Naive thymus-derived CD8-positive, alpha-beta T cell (primary cell): ENCODE measurements around the gene ADAR. TPM values are rescaled to one million over a fixed set of nuclear protein-coding genes. Genes with fewer than 3 reads are reported as not detected.

Source experiments
- ATAC-seq, 2 donors: fragments of 150-1000 bp; cut with Tn5 transposase in 1 of 2; sonication (Bioruptor Pico), chemical (Tn5 transposase) in 1 of 2; 1 replicate in 1 of 2; 2 replicates in 1 of 2; pipeline ENCODE4 v1.10.0; 2021; ENCODE audit warnings: mild to moderate bottlenecking in 2 of 2, moderate library complexity in 2 of 2
- POLR2A ChIA-PET: fragments of 350-600 bp; sonication (Branson Sonifier 250); formaldehyde crosslinking; loops from one replicate; lab custom pipeline; 2021; ENCODE audit warnings: antibody characterized with exemption; lab: Charles Lee
- DNase-seq, 10 donors: peaks; one replicate each; pipeline versions ENCODE4 v3.0.0 to v3.0.0-alpha.2; 2020 to 2022
- H3K27ac Mint-ChIP-seq, 10 donors: one replicate each; pipeline ENCODE4 v1.8.0; 2020 to 2022; ENCODE audit warnings: mild to moderate bottlenecking in 10 of 10, mixed read lengths in 10 of 10, moderate library complexity in 4 of 10, inconsistent platforms in 1 of 10
- H3K27me3 Mint-ChIP-seq, 5 donors: one replicate each; pipeline ENCODE4 v1.8.0; 2021 to 2022; ENCODE audit warnings: mixed read lengths in 5 of 5
- H3K36me3 Mint-ChIP-seq, 3 donors: one replicate each; pipeline ENCODE4 v1.8.0; 2020 to 2022; ENCODE audit warnings: mixed read lengths in 3 of 3, mild to moderate bottlenecking in 2 of 3, inconsistent platforms in 1 of 3
- H3K4me1 Mint-ChIP-seq, 4 donors: one replicate each; pipeline ENCODE4 v1.8.0; 2021 to 2022; ENCODE audit warnings: mixed read lengths in 4 of 4
- H3K4me3 Mint-ChIP-seq, 10 donors: one replicate each; pipeline ENCODE4 v1.8.0; 2020 to 2022; ENCODE audit warnings: mild to moderate bottlenecking in 10 of 10, mixed read lengths in 10 of 10, moderate library complexity in 6 of 10, inconsistent platforms in 1 of 10
- H3K9me3 Mint-ChIP-seq, 9 donors: one replicate each; pipeline ENCODE4 v1.8.0; 2020 to 2022; ENCODE audit warnings: mixed read lengths in 9 of 9, mild to moderate bottlenecking in 3 of 9, inconsistent platforms in 1 of 9, moderate library complexity in 1 of 9
- polyA plus RNA-seq, 3 donors: library from polyadenylated mRNA; unstranded; fragments of 300-500 nt; fragmentation: Illumina TruSeq; gene quantifications; one replicate each; pipeline ENCODE4 v1.2.3, GENCODE V29; 2021
- total RNA-seq, 8 experiments: library from RNA in 2 of 8; stranded (reverse) in 2 of 8; gene quantifications; one replicate each; pipeline ENCODE4 v1.2.3 and lab custom pipeline; 2021 to 2026

ADAR gene
- total and polyA plus RNA-seq, 5 experiments from 2014 or later = 93.2 to 251 (median 132) TPM

GRCh38 chr1:154533952-154534844, 73.8 kb downstream of the ADAR start:
- Mint-ChIP-seq H3K9me3 (peaks cover 0 to 5% (median 0%) of the 10 kb centered on the region in 9 donors), H3K4me1 (no peaks in the 10 kb centered on the region), H3K36me3 (no peaks in the 10 kb centered on the region), H3K4me3 (no peak overlapping the region), H3K27ac (no peak overlapping the region), H3K27me3 (peaks cover 0 to 8% (median 5%) of the 10 kb centered on the region in 5 donors)
- ATAC-seq (no peak), DNase-seq (no peak)
- POLR2A ChIA-PET = no interaction called here

Other genes starting within 250 kb of the ADAR start
- 10 to 100 TPM; 44.4 to 49.9 TPM for gene IL6R, start 202.8 kb downstream of the ADAR start, total RNA-seq
- 10 to 100 TPM; 20.1 to 44.1 (median 28.4) TPM for gene IL6R, start 202.8 kb downstream of the ADAR start, polyA plus RNA-seq
- not detected for gene TDRD10, start 106.0 kb downstream of the ADAR start, total RNA-seq
- not detected for gene TDRD10, start 106.0 kb downstream of the ADAR start, polyA plus RNA-seq
- not detected for gene SHE, start 105.8 kb downstream of the ADAR start, total RNA-seq
- not detected for gene SHE, start 105.8 kb downstream of the ADAR start, polyA plus RNA-seq
- 100 to 1,000 TPM; 109 to 114 TPM for gene UBE2Q1, start 49.5 kb downstream of the ADAR start, total RNA-seq
- gene UBE2Q1, start 49.5 kb downstream of the ADAR start, polyA plus RNA-seq = 10 to 100 TPM; 10.5 to 13.3 (median 12.6) TPM
- not detected for gene CHRNB2, start 40.4 kb downstream of the ADAR start, total RNA-seq
- gene CHRNB2, start 40.4 kb downstream of the ADAR start, polyA plus RNA-seq = under 1 TPM in 1 of 3 donors, not detected in 2; 0.03 TPM